GM23248 (cell line): ENCODE results near the gene ANGPT4. TPM values are rescaled to one million over a fixed set of nuclear protein-coding genes. Genes with fewer than 3 reads are reported as not detected.

Experiments used
- DNase-seq: peaks from one replicate; pipeline ENCODE4 v3.0.0-alpha.2; 2015
- H2AFZ ChIP-seq: fragments of 200-600 bp; sonication (generic); 2 replicates; pipeline ENCODE4 v1.6.1; 2016; ENCODE audit warnings: antibody characterized with exemption
- H3F3A ChIP-seq: fragments of 200-600 bp; sonication (generic); 2 replicates; pipeline ENCODE4 v1.6.1; 2016; ENCODE audit warnings: mild to moderate bottlenecking, antibody characterized with exemption, mixed run types; ENCODE audit not compliant: insufficient read depth
- H3K27ac ChIP-seq: fragments of 200-600 bp; sonication (generic); 2 replicates; pipeline ENCODE4 v1.5.1; 2016; ENCODE audit warnings: mild to moderate bottlenecking
- H3K27me3 ChIP-seq: fragments of 200-600 bp; sonication (generic); replicated peaks from 2 replicates; pipeline ENCODE4 v1.6.1; 2016; ENCODE audit warnings: mild to moderate bottlenecking; ENCODE audit not compliant: insufficient read depth
- H3K36me3 ChIP-seq: fragments of 200-600 bp; sonication (generic); 2 replicates; pipeline ENCODE4 v1.6.1; 2016; ENCODE audit warnings: low read depth, mild to moderate bottlenecking
- H3K4me1 ChIP-seq: fragments of 200-600 bp; sonication (generic); 2 replicates; pipeline ENCODE4 v1.6.1; 2016; ENCODE audit warnings: mild to moderate bottlenecking; ENCODE audit not compliant: insufficient read depth
- H3K4me2 ChIP-seq: fragments of 200-600 bp; sonication (generic); one replicate; pipeline ENCODE4 v1.6.1; 2016; ENCODE audit warnings: mild to moderate bottlenecking; ENCODE audit not compliant: unreplicated experiment
- H3K4me3 ChIP-seq: fragments of 200-600 bp; sonication (generic); 2 replicates; pipeline ENCODE4 v1.5.1; 2016; ENCODE audit warnings: mild to moderate bottlenecking
- H3K79me2 ChIP-seq: fragments of 200-600 bp; sonication (generic); 2 replicates; pipeline ENCODE4 v1.6.1; 2016; ENCODE audit warnings: mild to moderate bottlenecking; ENCODE audit not compliant: insufficient read depth
- H3K9ac ChIP-seq: fragments of 200-600 bp; sonication (generic); 2 replicates; pipeline ENCODE4 v1.6.1; 2016; ENCODE audit warnings: mild to moderate bottlenecking
- H3K9me2 ChIP-seq: fragments of 200-600 bp; sonication (generic); 2 replicates; pipeline ENCODE4 v1.6.1; 2016; ENCODE audit warnings: mixed run types, mild to moderate bottlenecking, moderate library complexity; ENCODE audit not compliant: insufficient read depth
- H3K9me3 ChIP-seq: fragments of 200-600 bp; sonication (generic); one replicate; pipeline ENCODE4 v1.6.1; 2017; ENCODE audit warnings: low read depth
- H4K20me1 ChIP-seq: fragments of 200-600 bp; sonication (generic); 2 replicates; pipeline ENCODE4 v1.6.0; 2016; ENCODE audit not compliant: insufficient read depth
- EZH2 ChIP-seq: fragments of 200-600 bp; sonication (generic); IDR thresholded peaks from 2 replicates; pipeline ENCODE4 v1.6.1; 2018; ENCODE audit warnings: antibody characterized with exemption, mild to moderate bottlenecking; ENCODE audit not compliant: insufficient read depth, poor library complexity, severe bottlenecking
- EZH2phosphoT487 ChIP-seq: fragments of 200-600 bp; sonication (generic); IDR thresholded peaks from 2 replicates; pipeline ENCODE4 v1.6.1; 2018; ENCODE audit warnings: antibody characterized with exemption, moderate library complexity, mild to moderate bottlenecking, low read depth; ENCODE audit not compliant: insufficient read depth
- WGBS, 2 experiments: methylation state at CpG; one replicate each; pipeline ENCODE4 v1.1.6; 2015 to 2017; ENCODE audit warnings: low lambda C conversion rate in 2 of 2, low coverage in 1 of 2; ENCODE audit errors: missing lambda C conversion rate in 2 of 2; 5-methylcytosine and 5-hydroxymethylcytosine counted together
- in situ Hi-C: fragments of 300-500 bp; cut with MboI; formaldehyde crosslinking; loops from 2 replicates; pipeline ENCODE4 v1.15.0; 2020
- polyA plus RNA-seq: library from polyadenylated mRNA; unstranded; fragments of >200 nt; fragmentation: Nextera tagmentation; extraction: Ambion mirVana; gene quantifications from 2 replicates; pipeline ENCODE4 v1.2.1, GENCODE V29; 2016
- total RNA-seq: library from RNA; depleted of rRNA; stranded (reverse); fragments of >200 nt; shearing (Covaris generic); gene quantifications from 2 replicates; pipeline ENCODE4 v1.2.3, GENCODE V29; 2014

ANGPT4 gene
- total and polyA plus RNA-seq, 2 experiments from 2014 or later, result not detected

- Histone ChIP-seq H3K4me2 (no peak overlapping the region), H3K27me3 (peaks cover 8% of the 10 kb centered on the region), H4K20me1 (no peaks in the 10 kb centered on the region), H2AFZ (no peak overlapping the region), H3K4me3 (no peak overlapping the region), H3K27ac (no peak overlapping the region), H3K9me2 (no peaks in the 10 kb centered on the region), H3K9ac (no peak overlapping the region), H3F3A (no peaks in the 10 kb centered on the region), H3K9me3 (no peaks in the 10 kb centered on the region), H3K4me1 (no peaks in the 10 kb centered on the region), H3K36me3 (no peaks in the 10 kb centered on the region), H3K79me2 (no peaks in the 10 kb centered on the region)
- TF ChIP-seq EZH2 (no peak), EZH2phosphoT487 (no peak)
- in situ Hi-C loops, result no loop called here
- no peak for DNase-seq
- 76 to 88% methylated on average over 4 of the region's 4 CpGs for WGBS, 2 experiments
Observed at GRCh38 chr20:920311-920710, 4.2 kb upstream of the ANGPT4 start.

- H2AFZ ChIP-seq, result no peak overlapping the region
- H3K9ac ChIP-seq, result no peak overlapping the region
- no peaks in the 10 kb centered on the region for H3K9me3 ChIP-seq
- 66 to 79% methylated on average over 5 of the region's 5 CpGs for WGBS, 2 experiments
- no peaks in the 10 kb centered on the region for H4K20me1 ChIP-seq
- no peak overlapping the region for H3K27ac ChIP-seq
- no peak overlapping the region for H3K4me2 ChIP-seq
- no peak overlapping the region for H3K4me3 ChIP-seq
- H3K79me2 ChIP-seq, result no peaks in the 10 kb centered on the region
- H3K27me3 ChIP-seq, result peaks cover 8% of the 10 kb centered on the region
- no peak for DNase-seq
- no peak for TF ChIP-seq EZH2
- no peak for TF ChIP-seq EZH2phosphoT487
- H3K36me3 ChIP-seq, result no peaks in the 10 kb centered on the region
- in situ Hi-C loops, result no loop called here
- no peaks in the 10 kb centered on the region for H3K4me1 ChIP-seq
- no peaks in the 10 kb centered on the region for H3F3A ChIP-seq
- no peaks in the 10 kb centered on the region for H3K9me2 ChIP-seq
Observed at GRCh38 chr20:919491-919916, 3.4 kb upstream of the ANGPT4 start.

GRCh38 chr20:917416-917815 lies 1.3 kb upstream of the ANGPT4 start:
- H3K27ac ChIP-seq, result no peak overlapping the region
- no peak for TF ChIP-seq EZH2
- no peaks in the 10 kb centered on the region for H3K79me2 ChIP-seq
- no peak overlapping the region for H3K4me2 ChIP-seq
- in situ Hi-C loops, result no loop called here
- no peak overlapping the region for H2AFZ ChIP-seq
- no peaks in the 10 kb centered on the region for H3F3A ChIP-seq
- no peaks in the 10 kb centered on the region for H4K20me1 ChIP-seq
- peaks cover 8% of the 10 kb centered on the region for H3K27me3 ChIP-seq
- no peaks in the 10 kb centered on the region for H3K36me3 ChIP-seq
- DNase-seq, result no peak
- no peak overlapping the region for H3K4me3 ChIP-seq
- H3K4me1 ChIP-seq, result no peaks in the 10 kb centered on the region
- no peaks in the 10 kb centered on the region for H3K9me3 ChIP-seq
- WGBS, 2 experiments, result 35 to 38% methylated on average over 4 of the region's 4 CpGs
- no peak overlapping the region for H3K9ac ChIP-seq
- no peaks in the 10 kb centered on the region for H3K9me2 ChIP-seq

GRCh38 chr20:916825-917224 lies 691 bp upstream of the ANGPT4 start:
- Histone ChIP-seq H3F3A (no peaks in the 10 kb centered on the region), H3K9me2 (no peaks in the 10 kb centered on the region), H2AFZ (no peak overlapping the region), H3K4me2 (no peak overlapping the region), H3K4me3 (no peak overlapping the region), H4K20me1 (no peaks in the 10 kb centered on the region), H3K79me2 (no peaks in the 10 kb centered on the region), H3K9ac (no peak overlapping the region), H3K9me3 (no peaks in the 10 kb centered on the region), H3K27ac (no peak overlapping the region), H3K27me3 (peaks cover 8% of the 10 kb centered on the region), H3K36me3 (no peaks in the 10 kb centered on the region), H3K4me1 (no peaks in the 10 kb centered on the region)
- in situ Hi-C loops, result no loop called here
- 2 to 14% methylated on average over 4 to 5 of the region's 5 CpGs for WGBS, 2 experiments
- TF ChIP-seq EZH2, result no peak
- TF ChIP-seq EZH2phosphoT487, result no peak
- DNase-seq, result no peak
